Breast epithelium (tissue), 4 donors: Measurements from ENCODE around the gene SF3A2. TPM values are rescaled to one million over a fixed set of nuclear protein-coding genes. Genes with fewer than 3 reads are reported as not detected.

Experiments used
- DNase-seq, 2 donors: peaks; one replicate each; pipeline ENCODE4 v3.0.0-alpha.2; 2019; ENCODE audit warnings: low spot score in 2 of 2
- H3K27ac ChIP-seq, 2 donors: fragments of 200-600 bp; sonication (generic) in 1 of 2; one replicate each; pipeline ENCODE4 v1.5.1; 2016 to 2019; ENCODE audit warnings: mild to moderate bottlenecking in 1 of 2
- H3K27me3 ChIP-seq, 2 donors: fragments of 200-600 bp; sonication (generic) in 1 of 2; one replicate each; pipeline versions ENCODE4 v1.5.1 to v1.6.0; 2017 to 2019; ENCODE audit warnings: control low read depth in 1 of 2, mild to moderate bottlenecking in 1 of 2
- H3K36me3 ChIP-seq: fragments of 200-600 bp; one replicate; pipeline ENCODE4 v1.5.1; 2019
- H3K4me1 ChIP-seq, 2 donors: fragments of 200-600 bp; sonication (generic); one replicate each; pipeline ENCODE4 v1.5.1; 2016 to 2019; ENCODE audit warnings: control low read depth in 1 of 2
- H3K4me3 ChIP-seq, 3 donors: fragments of 200-600 bp; sonication (generic); 1 replicate in 2 of 3; 2 replicates in 1 of 3; pipeline ENCODE4 v1.5.1; 2016 to 2019; ENCODE audit warnings: mild to moderate bottlenecking in 3 of 3, moderate library complexity in 2 of 3
- H3K9me3 ChIP-seq, 2 donors: fragments of 200-600 bp; sonication (generic) in 1 of 2; one replicate each; pipeline ENCODE4 v1.5.1; 2016 to 2019; ENCODE audit warnings: control low read depth in 1 of 2
- POLR2A ChIP-seq: fragments of 450-650 bp; IDR thresholded peaks from one replicate; pipeline ENCODE4 v1.6.1; 2016; ENCODE audit warnings: antibody characterized with exemption, mild to moderate bottlenecking, moderate library complexity
- POLR2AphosphoS5 ChIP-seq, 3 donors: sonication (generic); formaldehyde crosslinking; IDR thresholded peaks; one replicate each; pipeline ENCODE4 v1.6.1; 2017; ENCODE audit warnings: antibody characterized with exemption in 3 of 3
- intact Hi-C: fragments of 100-400 bp; cut with DNase I; formaldehyde crosslinking; loops from one replicate; pipeline ENCODE4 v1.15.1; 2023; ENCODE audit warnings: low total_unique reads
- total RNA-seq, 3 donors: library from RNA; depleted of rRNA; stranded (reverse); fragments of >200 nt; gene quantifications; one replicate each; pipeline ENCODE4 v1.1.0, GENCODE V29; 2016
- TF ChIP-seq, protein P1 (sequence below), 3 donors: fragments of 450-650 bp; IDR thresholded peaks; one replicate each; pipeline ENCODE4 v1.5.1; 2016 to 2017; ENCODE audit warnings: antibody characterized with exemption in 3 of 3, mild to moderate bottlenecking in 3 of 3, moderate library complexity in 3 of 3

SF3A2 gene
- total RNA-seq, 3 donors from 2014 or later: 32.6 to 38.0 (median 33.3) TPM

- peaks cover 17 to 25% of the 10 kb centered on the region in 2 donors for H3K4me1 ChIP-seq
- H3K27ac ChIP-seq: peak overlapping the region; percentile 86 to 99
- intact Hi-C loops: loop anchor here (5.0 to 10.0 kb wide), 2 partner anchors 36 to 109 kb away; partner anchors contain the start of genes DOT1L, PLEKHJ1 and SF3A2
- no peak for TF ChIP-seq POLR2A
- TF ChIP-seq, protein P1, sequence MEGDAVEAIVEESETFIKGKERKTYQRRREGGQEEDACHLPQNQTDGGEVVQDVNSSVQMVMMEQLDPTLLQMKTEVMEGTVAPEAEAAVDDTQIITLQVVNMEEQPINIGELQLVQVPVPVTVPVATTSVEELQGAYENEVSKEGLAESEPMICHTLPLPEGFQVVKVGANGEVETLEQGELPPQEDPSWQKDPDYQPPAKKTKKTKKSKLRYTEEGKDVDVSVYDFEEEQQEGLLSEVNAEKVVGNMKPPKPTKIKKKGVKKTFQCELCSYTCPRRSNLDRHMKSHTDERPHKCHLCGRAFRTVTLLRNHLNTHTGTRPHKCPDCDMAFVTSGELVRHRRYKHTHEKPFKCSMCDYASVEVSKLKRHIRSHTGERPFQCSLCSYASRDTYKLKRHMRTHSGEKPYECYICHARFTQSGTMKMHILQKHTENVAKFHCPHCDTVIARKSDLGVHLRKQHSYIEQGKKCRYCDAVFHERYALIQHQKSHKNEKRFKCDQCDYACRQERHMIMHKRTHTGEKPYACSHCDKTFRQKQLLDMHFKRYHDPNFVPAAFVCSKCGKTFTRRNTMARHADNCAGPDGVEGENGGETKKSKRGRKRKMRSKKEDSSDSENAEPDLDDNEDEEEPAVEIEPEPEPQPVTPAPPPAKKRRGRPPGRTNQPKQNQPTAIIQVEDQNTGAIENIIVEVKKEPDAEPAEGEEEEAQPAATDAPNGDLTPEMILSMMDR (IDR thresholded peaks at IDR 0.05): peak; percentile 94 to 98 (median 98)
- peak; percentile 34 to 69 (median 57) for TF ChIP-seq POLR2AphosphoS5 (IDR thresholded peaks at IDR 0.05)
- H3K9me3 ChIP-seq: no peaks in the 10 kb centered on the region
- no peaks in the 10 kb centered on the region for H3K36me3 ChIP-seq
- peak in 1 of 2 donors; percentile 82 for DNase-seq
- H3K4me3 ChIP-seq: peak overlapping the region; percentile 18 to 100 (median 20)
- no peaks in the 10 kb centered on the region for H3K27me3 ChIP-seq
These were observed 36.9 kb downstream of the SF3A2 start for GRCh38 chr19:2273356-2274184.

GRCh38 chr19:2274185-2274711, 37.6 kb downstream of the SF3A2 start:
- no peaks in the 10 kb centered on the region for H3K27me3 ChIP-seq

GRCh38 chr19:2274931-2275535, 38.4 kb downstream of the SF3A2 start:
- H3K4me1 ChIP-seq: peaks cover 17 to 25% of the 10 kb centered on the region in 2 donors
- intact Hi-C loops: loop anchor here (5.0 to 10.0 kb wide), 3 partner anchors 38 to 383 kb away; partner anchors contain the start of genes DOT1L, PLEKHJ1 and SF3A2
- peak overlapping the region in 1 of 3 donors; percentile 27 for H3K4me3 ChIP-seq
- H3K27me3 ChIP-seq: no peaks in the 10 kb centered on the region
- peak in 1 of 3 donors; percentile 17 for TF ChIP-seq POLR2AphosphoS5 (IDR thresholded peaks at IDR 0.05)
- no peak for TF ChIP-seq POLR2A
- TF ChIP-seq, protein P1 (IDR thresholded peaks at IDR 0.05): peak; percentile 37 to 52 (median 48)
- DNase-seq: peak in 1 of 2 donors; percentile 48
- H3K36me3 ChIP-seq: no peaks in the 10 kb centered on the region
- H3K9me3 ChIP-seq: no peaks in the 10 kb centered on the region
- H3K27ac ChIP-seq: peak overlapping the region in 1 of 2 donors; percentile 20

More at GRCh38 chr19:2274185-2274711, 37.6 kb downstream of the SF3A2 start:
- intact Hi-C loops: loop anchor here (5.0 to 10.0 kb wide), 2 partner anchors 37 to 109 kb away; partner anchors contain the start of genes DOT1L, PLEKHJ1 and SF3A2
- H3K4me1 ChIP-seq: peaks cover 17 to 25% of the 10 kb centered on the region in 2 donors
- no peak for DNase-seq
- no peaks in the 10 kb centered on the region for H3K9me3 ChIP-seq
- H3K27ac ChIP-seq: peak overlapping the region; percentile 86 to 99
- peak overlapping the region; percentile 18 to 100 (median 20) for H3K4me3 ChIP-seq
- no peaks in the 10 kb centered on the region for H3K36me3 ChIP-seq
- no peak for TF ChIP-seq POLR2AphosphoS5 (IDR thresholded peaks at IDR 0.05)
- TF ChIP-seq, protein P1 (IDR thresholded peaks at IDR 0.05): no peak
- no peak for TF ChIP-seq POLR2A

- intact Hi-C loops: loop anchor here (5.0 to 10.0 kb wide), 2 partner anchors 111 to 384 kb away; partner anchors contain the start of gene DOT1L
- TF ChIP-seq POLR2A (no peak), POLR2AphosphoS5 (IDR thresholded peaks at IDR 0.05) (no peak)
- TF ChIP-seq, protein P1 (IDR thresholded peaks at IDR 0.05): no peak
- Histone ChIP-seq H3K4me1 (peaks cover 17 to 25% of the 10 kb centered on the region in 2 donors), H3K4me3 (peak overlapping the region in 1 of 3 donors; percentile 27), H3K27ac (no peak overlapping the region), H3K27me3 (no peaks in the 10 kb centered on the region), H3K36me3 (no peaks in the 10 kb centered on the region), H3K9me3 (no peaks in the 10 kb centered on the region)
- DNase-seq: no peak
These were observed 39.2 kb downstream of the SF3A2 start for GRCh38 chr19:2275588-2276428.
